BLaER1 treated with 17β-estradiol and CSF1 and Interleukin-3, amounts not matched to agents 10 nM and 100 nM (cell line): ENCODE data around the gene CCDC70.

Experiments
- H3K27ac ChIP-seq, 11 experiments: shearing (Covaris generic); formaldehyde crosslinking; 2 replicates each; pipeline ENCODE4 v1.8.1; 2022
- H3K27me3 ChIP-seq, 11 experiments: shearing (Covaris generic); formaldehyde crosslinking; 2 replicates each; pipeline ENCODE4 v1.8.1; 2022
- H3K36me3 ChIP-seq, 11 experiments: shearing (Covaris generic); formaldehyde crosslinking; 2 replicates each; pipeline ENCODE4 v1.8.1; 2022
- H3K4me1 ChIP-seq, 10 experiments: shearing (Covaris generic); formaldehyde crosslinking; 2 replicates each; pipeline ENCODE4 v1.8.1; 2022
- H3K4me2 ChIP-seq, 11 experiments: shearing (Covaris generic); formaldehyde crosslinking; 2 replicates each; pipeline ENCODE4 v1.8.1; 2022
- H3K4me3 ChIP-seq, 10 experiments: shearing (Covaris generic); formaldehyde crosslinking; 2 replicates each; pipeline ENCODE4 v1.8.1; 2022
- H3K9ac ChIP-seq, 11 experiments: shearing (Covaris generic); formaldehyde crosslinking; 2 replicates each; pipeline ENCODE4 v1.8.1; 2022
- H3K9me3 ChIP-seq, 11 experiments: shearing (Covaris generic); formaldehyde crosslinking; replicated peaks in 1 of 11; 2 replicates each; pipeline ENCODE4 v1.8.1; 2022
- H4K20me1 ChIP-seq, 11 experiments: shearing (Covaris generic); formaldehyde crosslinking; 2 replicates each; pipeline ENCODE4 v1.8.1; 2022
- Cebpa-rat ChIP-seq, 11 experiments: shearing (Covaris generic); IDR thresholded peaks; 2 replicates each; pipeline ENCODE4 v1.8.1; 2022

CCDC70 gene

DNA sequence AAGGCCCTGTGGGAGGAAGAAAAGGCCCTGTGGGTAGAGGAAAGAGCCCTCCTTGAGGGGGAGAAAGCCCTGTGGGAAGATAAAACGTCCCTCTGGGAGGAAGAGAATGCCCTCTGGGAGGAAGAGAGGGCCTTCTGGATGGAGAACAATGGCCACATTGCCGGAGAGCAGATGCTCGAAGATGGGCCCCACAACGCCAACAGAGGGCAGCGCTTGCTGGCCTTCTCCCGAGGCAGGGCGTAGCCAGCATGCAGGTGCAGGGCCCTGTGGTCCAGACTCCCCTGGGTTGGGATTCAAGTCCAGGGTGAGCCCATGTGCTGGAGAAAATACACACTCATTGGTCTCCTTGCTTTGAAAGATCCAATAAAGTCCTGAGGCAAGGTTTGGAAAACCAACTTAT is 4.1 kb downstream of the CCDC70 start:
- Histone ChIP-seq H4K20me1 (no peaks in the 10 kb centered on the region), H3K4me2 (peak overlapping the region in 8 of 11 experiments; percentile 26 to 63 (median 46); a peak in 15 of 22 replicates), H3K27me3 (no peaks in the 10 kb centered on the region), H3K4me3 (no peak overlapping the region), H3K9me3 (peaks cover 0 to 12% (median 0%) of the 10 kb centered on the region in 11 experiments; a peak in 4 of 22 replicates), H3K4me1 (peaks cover 0 to 40% (median 27%) of the 10 kb centered on the region in 10 experiments; a peak in 14 of 20 replicates), H3K36me3 (no peaks in the 10 kb centered on the region), H3K9ac (no peak overlapping the region), H3K27ac (no peak overlapping the region)
- no peak for TF ChIP-seq Cebpa-rat (IDR thresholded peaks at IDR 0.05)

DNA sequence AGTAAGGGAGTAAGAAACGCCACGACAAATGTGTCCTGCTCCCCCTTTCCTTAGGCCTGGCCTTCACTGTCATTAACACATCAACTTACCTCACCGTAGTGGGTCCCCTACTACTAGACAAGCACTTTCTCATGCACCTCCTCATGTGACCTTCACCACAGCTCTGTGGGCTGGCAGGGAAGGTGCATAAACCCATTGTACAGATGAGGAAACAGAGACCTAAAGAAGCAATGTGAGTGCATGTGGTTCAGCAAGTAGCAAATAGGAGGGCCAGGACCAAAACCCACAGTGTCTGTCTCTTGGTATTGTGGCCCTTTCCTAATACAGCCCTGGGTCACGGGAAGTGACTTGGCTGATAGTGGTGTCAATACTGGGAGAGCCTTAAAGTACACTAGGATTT is 5.3 kb downstream of the CCDC70 start:
- Histone ChIP-seq H3K4me2 (no peak overlapping the region), H3K27me3 (no peaks in the 10 kb centered on the region), H3K9ac (no peak overlapping the region), H3K36me3 (no peaks in the 10 kb centered on the region), H3K27ac (no peak overlapping the region), H3K4me3 (no peak overlapping the region), H3K4me1 (peaks cover 0 to 48% (median 32%) of the 10 kb centered on the region in 10 experiments; a peak in 13 of 20 replicates), H4K20me1 (no peaks in the 10 kb centered on the region), H3K9me3 (peaks cover 0 to 12% (median 0%) of the 10 kb centered on the region in 11 experiments; a peak in 4 of 22 replicates)
- TF ChIP-seq Cebpa-rat (IDR thresholded peaks at IDR 0.05) = no peak

DNA sequence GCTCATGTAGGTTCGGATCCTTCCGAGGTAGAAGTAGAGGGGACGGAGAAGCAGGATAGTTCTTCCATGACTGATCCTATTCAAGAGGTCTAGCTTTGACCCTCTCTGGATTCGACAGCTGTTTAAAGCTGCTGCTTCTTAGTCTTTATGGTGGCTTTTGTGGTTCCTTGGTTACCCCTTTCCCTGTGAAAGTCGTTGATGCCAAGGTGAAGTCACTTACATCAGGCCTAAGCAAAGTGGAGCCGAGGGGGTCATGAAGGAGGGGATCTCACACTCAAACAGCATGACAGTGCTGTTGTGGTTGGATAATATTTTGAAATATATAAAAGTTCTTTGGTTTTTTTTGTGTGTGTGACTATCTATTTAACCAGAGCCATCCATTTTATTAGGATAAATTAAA is 8.1 kb downstream of the CCDC70 start:
- Histone ChIP-seq H3K4me3 (no peak overlapping the region), H3K9me3 (peaks cover 0 to 12% (median 0%) of the 10 kb centered on the region in 11 experiments; a peak in 4 of 22 replicates), H3K4me2 (peak overlapping the region in 6 of 11 experiments; percentile 38 to 65 (median 54); a peak in 11 of 22 replicates), H4K20me1 (no peaks in the 10 kb centered on the region), H3K9ac (no peak overlapping the region), H3K4me1 (peaks cover 0 to 42% (median 23%) of the 10 kb centered on the region in 10 experiments; a peak in 13 of 20 replicates), H3K27ac (no peak overlapping the region), H3K36me3 (no peaks in the 10 kb centered on the region), H3K27me3 (no peaks in the 10 kb centered on the region)
- no peak for TF ChIP-seq Cebpa-rat (IDR thresholded peaks at IDR 0.05)

DNA sequence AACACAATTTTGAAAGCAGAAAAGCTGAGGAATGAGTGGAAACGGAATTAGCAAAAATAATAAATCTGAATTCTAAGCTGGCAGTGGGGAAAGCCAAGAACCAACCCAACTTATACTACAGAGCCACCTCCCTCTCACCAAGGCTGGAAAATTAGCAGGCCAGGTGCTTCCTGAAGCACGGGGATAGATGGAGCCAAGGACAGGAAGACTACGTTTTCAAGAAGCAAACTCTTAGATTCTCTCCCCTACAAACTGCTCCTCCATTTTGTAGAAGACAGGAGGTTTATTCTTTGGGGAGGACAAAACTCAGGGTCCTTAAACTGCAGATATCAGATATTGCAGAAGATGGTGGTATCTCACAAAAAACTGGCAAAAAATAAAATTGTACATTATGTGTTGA is 8.8 kb downstream of the CCDC70 start:
- H3K4me1 ChIP-seq = peaks cover 0 to 37% (median 21%) of the 10 kb centered on the region in 10 experiments; a peak in 13 of 20 replicates
- no peak overlapping the region for H3K9ac ChIP-seq
- no peaks in the 10 kb centered on the region for H4K20me1 ChIP-seq
- no peak for TF ChIP-seq Cebpa-rat (IDR thresholded peaks at IDR 0.05)
- peak overlapping the region in 8 of 11 experiments; percentile 4 to 65 (median 51); a peak in 13 of 22 replicates for H3K4me2 ChIP-seq
- no peak overlapping the region for H3K4me3 ChIP-seq
- H3K27ac ChIP-seq = no peak overlapping the region
- H3K36me3 ChIP-seq = no peaks in the 10 kb centered on the region
- H3K27me3 ChIP-seq = no peaks in the 10 kb centered on the region
- peaks cover 0 to 6% (median 0%) of the 10 kb centered on the region in 11 experiments; a peak in 1 of 22 replicates for H3K9me3 ChIP-seq

DNA sequence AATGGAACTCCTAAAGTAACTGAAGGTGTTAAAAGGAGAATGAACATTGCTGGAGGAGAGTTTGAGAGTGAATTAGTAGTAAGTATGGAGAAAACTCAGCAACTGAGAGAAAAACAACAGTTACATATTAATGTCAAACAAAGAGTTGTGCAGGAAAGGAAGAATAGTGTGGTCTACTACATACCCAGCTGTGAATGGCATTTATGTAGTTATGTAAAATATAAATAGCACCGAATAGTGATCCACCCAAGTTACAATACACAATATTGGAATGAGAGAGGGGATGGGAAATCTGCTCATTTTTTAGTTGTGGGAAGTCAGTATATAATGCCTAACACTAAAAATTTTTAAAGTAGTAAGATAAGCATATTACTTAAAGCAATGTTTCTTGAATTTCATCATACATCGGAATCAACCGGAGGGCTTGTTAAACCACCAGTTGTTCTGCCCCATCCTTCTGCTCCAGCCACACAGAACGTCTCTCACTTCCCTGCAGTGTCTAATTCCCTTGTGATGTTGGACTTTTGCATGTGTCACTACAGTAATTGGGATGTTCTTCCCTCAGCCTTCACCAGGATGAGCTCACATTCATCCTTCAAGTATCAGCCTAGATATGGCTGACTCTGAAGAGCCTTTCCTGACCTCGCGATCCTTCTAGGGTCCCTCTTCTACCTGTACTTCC is 11.5 kb downstream of the CCDC70 start:
- no peaks in the 10 kb centered on the region for H3K36me3 ChIP-seq
- H4K20me1 ChIP-seq = no peaks in the 10 kb centered on the region
- peaks cover 0 to 35% (median 17%) of the 10 kb centered on the region in 10 experiments; a peak in 13 of 20 replicates for H3K4me1 ChIP-seq
- no peak overlapping the region for H3K9ac ChIP-seq
- no peaks in the 10 kb centered on the region for H3K27me3 ChIP-seq
- no peak overlapping the region for H3K4me3 ChIP-seq
- no peak for TF ChIP-seq Cebpa-rat (IDR thresholded peaks at IDR 0.05)
- H3K4me2 ChIP-seq = peak overlapping the region in 2 of 11 experiments; percentile 15 to 25; a peak in 2 of 22 replicates
- H3K27ac ChIP-seq = no peak overlapping the region
- H3K9me3 ChIP-seq = 0 out of 22 replicates have a peak, but pooled peaks cover 0 to 3% (median 0%) of the 10 kb centered on the region in 11 experiments

DNA sequence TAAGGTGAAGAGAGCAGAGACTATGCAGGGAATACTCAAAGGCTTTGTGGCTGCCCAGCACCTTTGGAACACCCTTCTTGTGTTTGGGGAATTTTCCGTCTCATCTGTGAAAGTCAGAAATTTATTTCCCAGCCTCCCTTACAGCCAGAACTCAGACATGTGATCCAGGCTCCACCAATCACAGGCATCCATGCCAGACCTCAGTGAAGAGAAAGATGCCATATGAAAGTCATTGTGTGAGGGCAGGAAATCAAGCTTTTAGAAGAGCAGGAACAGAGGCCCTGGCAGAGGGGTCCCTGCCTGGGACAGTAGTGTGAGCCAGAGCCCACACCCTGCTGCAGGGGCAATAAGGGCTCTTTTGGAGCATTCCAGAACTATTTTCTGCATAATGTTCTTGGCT is 12.1 kb downstream of the CCDC70 start:
- Histone ChIP-seq H3K36me3 (no peaks in the 10 kb centered on the region), H3K9ac (no peak overlapping the region), H3K9me3 (0 out of 22 replicates have a peak, but pooled peaks cover 0 to 3% (median 0%) of the 10 kb centered on the region in 11 experiments), H4K20me1 (no peaks in the 10 kb centered on the region), H3K4me2 (no peak overlapping the region), H3K4me3 (no peak overlapping the region), H3K4me1 (peaks cover 0 to 40% (median 21%) of the 10 kb centered on the region in 10 experiments; a peak in 13 of 20 replicates), H3K27ac (no peak overlapping the region), H3K27me3 (no peaks in the 10 kb centered on the region)
- no peak for TF ChIP-seq Cebpa-rat (IDR thresholded peaks at IDR 0.05)

DNA sequence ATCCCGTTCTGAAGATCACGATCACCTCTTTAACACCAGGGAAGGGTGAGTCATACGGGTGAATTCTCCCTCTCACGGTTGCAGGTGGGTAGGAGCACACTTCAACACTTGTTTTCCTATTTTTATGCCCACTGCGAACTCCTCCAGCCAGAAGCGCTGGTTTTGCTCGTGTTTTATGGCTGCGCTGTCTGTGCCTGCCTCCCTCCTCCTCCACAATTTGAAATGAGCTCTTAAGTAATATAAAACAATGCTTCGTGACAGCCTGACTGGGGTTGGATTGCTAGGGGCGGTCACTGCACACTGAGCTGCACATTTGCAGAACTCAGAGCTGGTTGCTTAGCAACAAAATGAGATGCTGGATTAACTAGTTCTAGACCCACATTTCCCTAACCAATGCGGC is 12.9 kb downstream of the CCDC70 start:
- no peaks in the 10 kb centered on the region for H3K27me3 ChIP-seq
- no peak overlapping the region for H3K4me2 ChIP-seq
- 0 out of 22 replicates have a peak, but pooled peaks cover 0 to 3% (median 0%) of the 10 kb centered on the region in 11 experiments for H3K9me3 ChIP-seq
- H4K20me1 ChIP-seq = no peaks in the 10 kb centered on the region
- H3K4me1 ChIP-seq = peaks cover 0 to 42% (median 26%) of the 10 kb centered on the region in 10 experiments; a peak in 13 of 20 replicates
- no peaks in the 10 kb centered on the region for H3K36me3 ChIP-seq
- no peak overlapping the region for H3K27ac ChIP-seq
- no peak overlapping the region for H3K4me3 ChIP-seq
- no peak for TF ChIP-seq Cebpa-rat (IDR thresholded peaks at IDR 0.05)
- H3K9ac ChIP-seq = no peak overlapping the region

DNA sequence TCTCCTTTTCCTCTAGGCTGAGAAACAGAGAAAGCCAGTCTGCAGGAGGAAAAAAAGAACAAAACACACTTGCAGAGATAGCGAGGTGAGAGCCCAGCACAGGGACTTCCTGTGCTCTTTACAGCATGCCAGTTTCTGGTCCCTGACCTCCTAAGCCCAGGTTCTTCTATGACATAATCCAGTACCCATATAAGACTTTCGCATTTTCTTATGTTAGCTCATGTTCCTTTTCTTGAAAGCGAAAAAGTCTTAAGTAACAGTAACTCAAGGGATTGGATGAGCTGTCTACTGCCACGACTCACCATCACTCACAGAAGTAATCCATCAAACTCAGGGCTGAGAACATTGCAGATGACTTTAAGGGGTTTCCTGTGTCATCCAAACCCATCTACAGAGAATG is 17.4 kb downstream of the CCDC70 start:
- Histone ChIP-seq H3K9ac (no peak overlapping the region), H3K4me1 (peaks cover 0 to 34% (median 20%) of the 10 kb centered on the region in 10 experiments; a peak in 13 of 20 replicates), H3K4me2 (peak overlapping the region in 5 of 11 experiments; percentile 24 to 63 (median 38); a peak in 8 of 22 replicates), H3K27ac (no peak overlapping the region), H3K4me3 (no peak overlapping the region), H4K20me1 (no peaks in the 10 kb centered on the region), H3K9me3 (peaks cover 28 to 35% (median 29%) of the 10 kb centered on the region in 11 experiments), H3K36me3 (peaks cover 0 to 8% (median 0%) of the 10 kb centered on the region in 11 experiments; a peak in 1 of 22 replicates), H3K27me3 (no peaks in the 10 kb centered on the region)
- TF ChIP-seq Cebpa-rat (IDR thresholded peaks at IDR 0.05) = no peak

DNA sequence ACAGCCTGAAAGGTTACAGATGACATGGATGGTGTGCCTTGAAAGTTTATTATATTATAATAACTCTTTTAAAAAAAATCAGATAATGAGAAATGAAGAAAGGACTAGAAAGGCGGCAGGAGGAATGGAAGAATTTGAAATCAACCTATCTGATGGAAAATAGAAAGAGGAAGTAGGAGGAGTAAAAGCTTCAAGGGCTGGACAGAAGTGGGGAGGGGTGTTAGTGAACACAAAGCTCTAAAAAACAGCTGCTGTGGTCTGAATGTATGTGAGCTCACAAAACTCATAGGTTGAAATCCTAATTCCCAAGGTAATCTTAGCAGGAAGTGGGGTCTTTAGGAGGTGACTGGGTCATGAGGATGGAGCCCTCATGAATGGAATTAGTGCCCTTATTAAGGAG is 19.5 kb downstream of the CCDC70 start:
- TF ChIP-seq Cebpa-rat (IDR thresholded peaks at IDR 0.05) = no peak
- Histone ChIP-seq H3K36me3 (peaks cover 0 to 8% (median 0%) of the 10 kb centered on the region in 11 experiments; a peak in 1 of 22 replicates), H3K9me3 (peaks cover 33 to 40% (median 37%) of the 10 kb centered on the region in 11 experiments), H3K4me1 (peaks cover 0 to 34% (median 20%) of the 10 kb centered on the region in 10 experiments; a peak in 13 of 20 replicates), H3K9ac (no peak overlapping the region), H4K20me1 (no peaks in the 10 kb centered on the region), H3K4me3 (no peak overlapping the region), H3K4me2 (peak overlapping the region in 2 of 11 experiments; percentile 44 to 63; a peak in 5 of 22 replicates), H3K27ac (no peak overlapping the region), H3K27me3 (no peaks in the 10 kb centered on the region)
